HepG2 (cell line): Measurements from ENCODE around the gene APOA1. TPM values are rescaled to one million over a fixed set of nuclear protein-coding genes. Genes with fewer than 3 reads are reported as not detected.

Source experiments
- ARID2 ChIP-seq: sonication (generic); formaldehyde crosslinking; IDR thresholded peaks from 2 replicates; pipeline ENCODE4 v1.8.1; 2022; ENCODE audit warnings: mild to moderate bottlenecking, missing genetic modification reagents, borderline replicate concordance
- ASH2L ChIP-seq: fragments of 300-600, 200-600 bp; sonication (generic); IDR thresholded peaks from 2 replicates; pipeline ENCODE4 v1.7.0; 2017; ENCODE audit warnings: low read depth, mild to moderate bottlenecking, moderate library complexity, mixed read lengths, low read length; ENCODE audit not compliant: insufficient read length
- CBX1 ChIP-seq: IDR thresholded peaks from one replicate; pipeline ENCODE4 v1.6.1; 2016; ENCODE audit warnings: antibody characterized with exemption, low read depth
- CHCHD3 ChIP-seq: sonication (generic); formaldehyde crosslinking; IDR thresholded peaks from 2 replicates; pipeline ENCODE4 v1.8.0; 2022; ENCODE audit warnings: mild to moderate bottlenecking, missing genetic modification reagents, moderate library complexity
- KDM2A ChIP-seq: sonication (generic); formaldehyde crosslinking; IDR thresholded peaks from 2 replicates; pipeline ENCODE4 v1.4.0; 2020; ENCODE audit warnings: low read depth, missing genetic modification reagents, borderline replicate concordance
- ONECUT2 ChIP-seq: sonication (generic); formaldehyde crosslinking; IDR thresholded peaks from 2 replicates; pipeline ENCODE4 v1.4.0; 2020; ENCODE audit warnings: missing genetic modification reagents
- RNF2 ChIP-seq: fragments of 450-650 bp; conservative IDR thresholded peaks from 2 replicates; pipeline ENCODE4 v1.6.1; 2016; ENCODE audit warnings: low read depth
- SOX13 ChIP-seq, 3 experiments: fragments of 450-650 bp in 1 of 3; sonication (generic) in 1 of 3; formaldehyde crosslinking in 1 of 3; IDR thresholded peaks in 2 of 3; conservative IDR thresholded peaks in 1 of 3; 2 replicates each; pipeline versions ENCODE4 v1.5.0 to v1.6.1; 2016 to 2020; ENCODE audit warnings: antibody characterized with exemption in 1 of 3, mild to moderate bottlenecking in 1 of 3, missing compliant biosample characterization in 1 of 3, missing genetic modification reagents in 1 of 3, moderate library complexity in 1 of 3
- SP5 ChIP-seq: IDR thresholded peaks from 2 replicates; pipeline ENCODE4 v1.6.1; 2016; ENCODE audit warnings: low read depth, borderline replicate concordance
- TOPORS ChIP-seq: sonication (generic); formaldehyde crosslinking; IDR thresholded peaks from 2 replicates; pipeline ENCODE4 v1.8.0; 2023; ENCODE audit warnings: mild to moderate bottlenecking, missing genetic modification reagents
- TP53 ChIP-seq: sonication (generic); formaldehyde crosslinking; conservative IDR thresholded peaks from 2 replicates; pipeline ENCODE4 v1.4.0; 2020; ENCODE audit warnings: missing genetic modification reagents
- TRIM24 ChIP-seq: sonication (generic); formaldehyde crosslinking; IDR thresholded peaks from 2 replicates; pipeline ENCODE4 v1.8.0; 2022; ENCODE audit warnings: mild to moderate bottlenecking, missing genetic modification reagents
- ZBTB7B ChIP-seq: sonication (generic); formaldehyde crosslinking; IDR thresholded peaks from 2 replicates; pipeline ENCODE4 v1.4.0; 2020; ENCODE audit warnings: missing genetic modification reagents
- ZMYM3 ChIP-seq: sonication (generic); formaldehyde crosslinking; IDR thresholded peaks from 2 replicates; pipeline ENCODE4 v1.5.1; 2020; ENCODE audit warnings: mild to moderate bottlenecking, missing genetic modification reagents
- ZSCAN21 ChIP-seq: sonication (generic); formaldehyde crosslinking; IDR thresholded peaks from 2 replicates; pipeline ENCODE4 v1.8.0; 2022; ENCODE audit warnings: mild to moderate bottlenecking, missing genetic modification reagents, moderate library complexity, borderline replicate concordance
- polyA plus RNA-seq, 8 experiments: library from polyadenylated mRNA; depleted of rRNA in 3 of 8; stranded (reverse) in 7 of 8; unstranded in 1 of 8; fragments of >200 nt; fragmentation: Illumina TruSeq in 4 of 8; extraction: Trizol in 4 of 8; gene quantifications; 2 replicates each; pipeline versions ENCODE4 v1.2.1 to v1.2.3, GENCODE V29; 2011 to 2016; ENCODE audit warnings: low read depth in 4 of 8, missing spikeins in 1 of 8, mixed read lengths in 1 of 8; ENCODE audit not compliant: insufficient read depth in 1 of 8
- total RNA-seq, 5 experiments: library from RNA; depleted of rRNA; stranded (reverse); fragments of >200 nt; fragmentation: Illumina TruSeq; extraction: Trizol; gene quantifications; 2 replicates each; pipeline ENCODE4 v1.2.3, GENCODE V29; 2016; ENCODE audit warnings: low read depth in 1 of 5
- TF ChIP-seq, protein P1 (sequence below), 2 experiments: sonication (generic) in 1 of 2; formaldehyde crosslinking in 1 of 2; IDR thresholded peaks; 2 replicates each; pipeline versions ENCODE4 v1.4.0 to v1.6.1; 2018 to 2020; ENCODE audit warnings: missing genetic modification reagents in 2 of 2, borderline replicate concordance in 1 of 2, low read depth in 1 of 2, mild to moderate bottlenecking in 1 of 2, missing biosample characterization in 1 of 2
- TF ChIP-seq, protein P2 (sequence below): sonication (generic); formaldehyde crosslinking; IDR thresholded peaks from 2 replicates; pipeline ENCODE4 v1.4.0; 2020; ENCODE audit warnings: missing genetic modification reagents
- TF ChIP-seq, protein P3 (sequence below): sonication (generic); formaldehyde crosslinking; IDR thresholded peaks from 2 replicates; pipeline ENCODE4 v1.5.1; 2020; ENCODE audit warnings: mild to moderate bottlenecking, missing genetic modification reagents, moderate library complexity
- TF ChIP-seq, protein P4 (sequence below): sonication (generic); formaldehyde crosslinking; IDR thresholded peaks from 2 replicates; pipeline ENCODE4 v1.5.0; 2020; ENCODE audit warnings: missing genetic modification reagents

Gene APOA1
- total and polyA plus RNA-seq, 2 of the 13 experiments (the other 11 are each of a cell fraction or from before 2014, with no cell fraction given): 1,973 to 5,485 TPM

DNA sequence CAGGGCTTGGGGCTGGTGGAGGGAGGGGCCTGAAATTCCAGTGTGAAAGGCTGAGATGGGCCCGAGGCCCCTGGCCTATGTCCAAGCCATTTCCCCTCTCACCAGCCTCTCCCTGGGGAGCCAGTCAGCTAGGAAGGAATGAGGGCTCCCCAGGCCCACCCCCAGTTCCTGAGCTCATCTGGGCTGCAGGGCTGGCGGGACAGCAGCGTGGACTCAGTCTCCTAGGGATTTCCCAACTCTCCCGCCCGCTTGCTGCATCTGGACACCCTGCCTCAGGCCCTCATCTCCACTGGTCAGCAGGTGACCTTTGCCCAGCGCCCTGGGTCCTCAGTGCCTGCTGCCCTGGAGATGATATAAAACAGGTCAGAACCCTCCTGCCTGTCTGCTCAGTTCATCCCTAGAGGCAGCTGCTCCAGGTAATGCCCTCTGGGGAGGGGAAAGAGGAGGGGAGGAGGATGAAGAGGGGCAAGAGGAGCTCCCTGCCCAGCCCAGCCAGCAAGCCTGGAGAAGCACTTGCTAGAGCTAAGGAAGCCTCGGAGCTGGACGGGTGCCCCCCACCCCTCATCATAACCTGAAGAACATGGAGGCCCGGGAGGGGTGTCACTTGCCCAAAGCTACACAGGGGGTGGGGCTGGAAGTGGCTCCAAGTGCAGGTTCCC is 7.8 kb downstream of the APOA1 start, which contains the start of gene APOC3 (continued):
- TF ChIP-seq ZSCAN21 (no peak; the same call in 1 of the 2 replicates), CBX1 (no peak), CHCHD3 (CRISPR knock-in tag) (peak; percentile 55), SOX13 (IDR thresholded peaks at IDR 0.05) (no peak), SOX13 (CRISPR knock-in tag; conservative IDR thresholded peaks at IDR 0.05 in 1 of 2, IDR thresholded peaks at IDR 0.05 in 1 of 2) (peak in 1 of 2 experiments; percentile 82; a peak in 2 of 4 replicates), ARID2 (CRISPR knock-in tag) (no peak), TRIM24 (0 out of 2 replicates have a peak, but pooled peaks have one; percentile 10), ZBTB7B (peak; percentile 71; the same call in 1 of the 2 replicates), ONECUT2 (CRISPR knock-in tag) (no peak), TP53 (CRISPR knock-in tag) (0 out of 2 replicates have a peak, but pooled peaks have one; percentile 14), ZMYM3 (CRISPR knock-in tag) (peak; percentile 85), TOPORS (CRISPR knock-in tag) (peak; percentile 27; the same call in 1 of the 2 replicates), SP5 (peak; percentile 48; the same call in 1 of the 2 replicates), RNF2 (no peak), KDM2A (peak; percentile 32; the same call in 1 of the 2 replicates), ASH2L (peak; percentile 59)
- TF ChIP-seq, protein P1, sequence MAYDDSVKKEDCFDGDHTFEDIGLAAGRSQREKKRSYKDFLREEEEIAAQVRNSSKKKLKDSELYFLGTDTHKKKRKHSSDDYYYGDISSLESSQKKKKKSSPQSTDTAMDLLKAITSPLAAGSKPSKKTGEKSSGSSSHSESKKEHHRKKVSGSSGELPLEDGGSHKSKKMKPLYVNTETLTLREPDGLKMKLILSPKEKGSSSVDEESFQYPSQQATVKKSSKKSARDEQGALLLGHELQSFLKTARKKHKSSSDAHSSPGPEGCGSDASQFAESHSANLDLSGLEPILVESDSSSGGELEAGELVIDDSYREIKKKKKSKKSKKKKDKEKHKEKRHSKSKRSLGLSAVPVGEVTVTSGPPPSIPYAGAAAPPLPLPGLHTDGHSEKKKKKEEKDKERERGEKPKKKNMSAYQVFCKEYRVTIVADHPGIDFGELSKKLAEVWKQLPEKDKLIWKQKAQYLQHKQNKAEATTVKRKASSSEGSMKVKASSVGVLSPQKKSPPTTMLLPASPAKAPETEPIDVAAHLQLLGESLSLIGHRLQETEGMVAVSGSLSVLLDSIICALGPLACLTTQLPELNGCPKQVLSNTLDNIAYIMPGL (CRISPR knock-in tag; IDR thresholded peaks at IDR 0.05; ENCODE audit: borderline replicate concordance in 1 of 2, low read depth in 1 of 2): 0 out of 4 replicates have a peak, but pooled peaks have one; percentile 31 to 54
- TF ChIP-seq, protein P2, sequence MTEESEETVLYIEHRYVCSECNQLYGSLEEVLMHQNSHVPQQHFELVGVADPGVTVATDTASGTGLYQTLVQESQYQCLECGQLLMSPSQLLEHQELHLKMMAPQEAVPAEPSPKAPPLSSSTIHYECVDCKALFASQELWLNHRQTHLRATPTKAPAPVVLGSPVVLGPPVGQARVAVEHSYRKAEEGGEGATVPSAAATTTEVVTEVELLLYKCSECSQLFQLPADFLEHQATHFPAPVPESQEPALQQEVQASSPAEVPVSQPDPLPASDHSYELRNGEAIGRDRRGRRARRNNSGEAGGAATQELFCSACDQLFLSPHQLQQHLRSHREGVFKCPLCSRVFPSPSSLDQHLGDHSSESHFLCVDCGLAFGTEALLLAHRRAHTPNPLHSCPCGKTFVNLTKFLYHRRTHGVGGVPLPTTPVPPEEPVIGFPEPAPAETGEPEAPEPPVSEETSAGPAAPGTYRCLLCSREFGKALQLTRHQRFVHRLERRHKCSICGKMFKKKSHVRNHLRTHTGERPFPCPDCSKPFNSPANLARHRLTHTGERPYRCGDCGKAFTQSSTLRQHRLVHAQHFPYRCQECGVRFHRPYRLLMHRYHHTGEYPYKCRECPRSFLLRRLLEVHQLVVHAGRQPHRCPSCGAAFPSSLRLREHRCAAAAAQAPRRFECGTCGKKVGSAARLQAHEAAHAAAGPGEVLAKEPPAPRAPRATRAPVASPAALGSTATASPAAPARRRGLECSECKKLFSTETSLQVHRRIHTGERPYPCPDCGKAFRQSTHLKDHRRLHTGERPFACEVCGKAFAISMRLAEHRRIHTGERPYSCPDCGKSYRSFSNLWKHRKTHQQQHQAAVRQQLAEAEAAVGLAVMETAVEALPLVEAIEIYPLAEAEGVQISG: peak; percentile 60
- TF ChIP-seq, protein P3, sequence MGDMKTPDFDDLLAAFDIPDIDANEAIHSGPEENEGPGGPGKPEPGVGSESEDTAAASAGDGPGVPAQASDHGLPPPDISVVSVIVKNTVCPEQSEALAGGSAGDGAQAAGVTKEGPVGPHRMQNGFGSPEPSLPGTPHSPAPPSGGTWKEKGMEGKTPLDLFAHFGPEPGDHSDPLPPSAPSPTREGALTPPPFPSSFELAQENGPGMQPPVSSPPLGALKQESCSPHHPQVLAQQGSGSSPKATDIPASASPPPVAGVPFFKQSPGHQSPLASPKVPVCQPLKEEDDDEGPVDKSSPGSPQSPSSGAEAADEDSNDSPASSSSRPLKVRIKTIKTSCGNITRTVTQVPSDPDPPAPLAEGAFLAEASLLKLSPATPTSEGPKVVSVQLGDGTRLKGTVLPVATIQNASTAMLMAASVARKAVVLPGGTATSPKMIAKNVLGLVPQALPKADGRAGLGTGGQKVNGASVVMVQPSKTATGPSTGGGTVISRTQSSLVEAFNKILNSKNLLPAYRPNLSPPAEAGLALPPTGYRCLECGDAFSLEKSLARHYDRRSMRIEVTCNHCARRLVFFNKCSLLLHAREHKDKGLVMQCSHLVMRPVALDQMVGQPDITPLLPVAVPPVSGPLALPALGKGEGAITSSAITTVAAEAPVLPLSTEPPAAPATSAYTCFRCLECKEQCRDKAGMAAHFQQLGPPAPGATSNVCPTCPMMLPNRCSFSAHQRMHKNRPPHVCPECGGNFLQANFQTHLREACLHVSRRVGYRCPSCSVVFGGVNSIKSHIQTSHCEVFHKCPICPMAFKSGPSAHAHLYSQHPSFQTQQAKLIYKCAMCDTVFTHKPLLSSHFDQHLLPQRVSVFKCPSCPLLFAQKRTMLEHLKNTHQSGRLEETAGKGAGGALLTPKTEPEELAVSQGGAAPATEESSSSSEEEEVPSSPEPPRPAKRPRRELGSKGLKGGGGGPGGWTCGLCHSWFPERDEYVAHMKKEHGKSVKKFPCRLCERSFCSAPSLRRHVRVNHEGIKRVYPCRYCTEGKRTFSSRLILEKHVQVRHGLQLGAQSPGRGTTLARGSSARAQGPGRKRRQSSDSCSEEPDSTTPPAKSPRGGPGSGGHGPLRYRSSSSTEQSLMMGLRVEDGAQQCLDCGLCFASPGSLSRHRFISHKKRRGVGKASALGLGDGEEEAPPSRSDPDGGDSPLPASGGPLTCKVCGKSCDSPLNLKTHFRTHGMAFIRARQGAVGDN (CRISPR knock-in tag): peak; percentile 85
- TF ChIP-seq, protein P4, sequence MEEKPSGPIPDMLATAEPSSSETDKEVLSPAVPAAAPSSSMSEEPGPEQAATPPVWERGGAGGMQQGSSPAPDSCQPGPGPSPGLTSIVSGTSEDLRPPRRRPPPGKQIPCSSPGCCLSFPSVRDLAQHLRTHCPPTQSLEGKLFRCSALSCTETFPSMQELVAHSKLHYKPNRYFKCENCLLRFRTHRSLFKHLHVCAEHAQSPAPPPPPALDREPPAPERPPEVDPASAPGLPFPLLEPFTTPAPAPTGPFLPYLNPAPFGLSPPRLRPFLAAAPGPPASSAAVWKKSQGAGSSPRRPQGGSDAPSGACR: peak; percentile 81; the same call in 1 of the 2 replicates
